ENCODE data around the gene PAQR9. TPM values are rescaled to one million over a fixed set of nuclear protein-coding genes. Genes with fewer than 3 reads are reported as not detected.

PAQR9 gene
- polyA plus RNA-seq, 10 donors: 0.05 to 0.32 TPM; not detected in 8

- no peak for DNase-seq
Measured at GRCh38 chr3:142952272-142953193, 10.9 kb downstream of the PAQR9 start.

DNA sequence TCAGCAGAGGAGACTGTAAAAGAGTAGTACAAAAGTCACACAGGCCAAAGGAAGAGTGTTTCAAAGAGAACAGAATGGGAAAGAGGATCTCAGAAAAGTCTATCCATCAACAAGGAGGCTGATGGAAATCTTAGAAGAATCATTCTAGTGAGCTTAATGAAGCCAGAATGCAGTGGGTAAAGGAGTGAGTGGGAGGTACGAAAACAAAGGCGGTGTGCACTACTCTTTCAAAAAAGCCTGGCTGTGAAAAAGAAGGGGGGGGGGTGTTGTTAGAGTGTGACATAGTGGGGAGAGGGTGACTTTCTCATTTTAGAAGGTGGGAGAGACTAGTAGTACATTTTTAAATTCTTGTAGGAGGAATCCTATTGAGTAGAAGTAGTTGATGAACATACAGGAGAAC is 11.7 kb downstream of the PAQR9 start:
- DNase-seq: no peak

GRCh38 chr3:142950972-142951371 is 12.5 kb downstream of the PAQR9 start:
- no peak for DNase-seq

DNA sequence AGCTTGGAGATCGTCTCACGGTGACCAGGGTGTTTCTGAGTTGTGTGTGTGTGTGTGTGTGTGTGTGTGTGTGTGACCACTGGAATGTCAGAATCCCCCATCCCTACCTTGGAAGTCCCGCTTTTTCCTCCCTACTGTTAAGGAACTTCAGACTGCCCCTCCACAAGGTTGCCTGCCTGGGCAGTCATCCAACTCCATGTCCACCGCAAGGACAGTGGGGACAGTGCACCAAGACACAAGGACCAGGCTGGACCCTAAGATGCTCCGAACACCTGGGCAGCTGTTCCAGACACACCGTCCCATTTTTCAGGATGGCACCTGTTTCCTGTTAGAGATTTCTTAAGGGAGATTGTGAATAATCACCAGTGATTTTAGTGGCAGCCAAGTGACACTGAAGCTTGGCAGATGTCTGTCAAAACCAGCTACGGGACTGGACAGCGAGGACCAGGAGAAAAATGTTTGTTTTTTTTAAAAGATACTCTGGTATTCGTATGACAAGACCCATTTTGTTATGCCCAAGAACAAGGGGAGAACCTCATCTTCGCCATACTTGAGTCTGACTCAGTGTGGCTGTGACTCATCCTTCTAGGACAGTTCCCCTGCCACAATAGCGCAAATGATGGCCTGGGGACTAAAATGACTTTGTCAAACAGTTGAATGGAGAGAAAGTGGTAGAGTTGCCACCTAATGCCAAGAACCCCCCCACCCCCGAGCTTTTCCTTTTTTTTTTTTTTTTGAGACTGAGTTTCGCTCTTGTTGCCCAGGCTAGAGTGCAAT is 15.5 kb downstream of the PAQR9 start:
- no peak for DNase-seq

- DNase-seq: no peak
Measured at GRCh38 chr3:142947352-142947751, 16.1 kb downstream of the PAQR9 start.

DNA sequence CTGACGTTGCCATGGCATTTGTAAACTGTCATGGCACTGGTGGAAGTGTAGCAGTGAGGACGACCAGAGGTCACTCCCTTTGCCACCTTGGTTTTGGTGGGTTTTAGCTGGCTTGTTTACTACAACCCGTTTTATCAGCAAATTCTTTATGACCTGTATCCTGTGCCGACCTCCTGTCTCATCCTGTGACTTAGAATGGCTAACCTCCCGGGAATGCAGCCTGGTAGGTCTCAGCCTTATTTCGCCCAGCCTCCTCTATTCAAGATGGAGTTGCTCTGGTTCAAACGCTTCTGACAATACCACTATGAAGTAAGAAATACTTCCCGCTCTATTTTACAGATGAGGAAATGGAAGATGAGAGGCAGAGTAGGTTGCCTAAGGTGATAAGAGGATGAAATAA is 16.6 kb downstream of the PAQR9 start:
- no peak for DNase-seq

GRCh38 chr3:142945023-142945422 is 18.5 kb downstream of the PAQR9 start:
- no peak for DNase-seq

GRCh38 chr3:142944342-142944741 is 19.1 kb downstream of the PAQR9 start:
- DNase-seq: no peak

- DNase-seq: no peak
Measured at GRCh38 chr3:142943870-142944269, 19.6 kb downstream of the PAQR9 start.

DNA sequence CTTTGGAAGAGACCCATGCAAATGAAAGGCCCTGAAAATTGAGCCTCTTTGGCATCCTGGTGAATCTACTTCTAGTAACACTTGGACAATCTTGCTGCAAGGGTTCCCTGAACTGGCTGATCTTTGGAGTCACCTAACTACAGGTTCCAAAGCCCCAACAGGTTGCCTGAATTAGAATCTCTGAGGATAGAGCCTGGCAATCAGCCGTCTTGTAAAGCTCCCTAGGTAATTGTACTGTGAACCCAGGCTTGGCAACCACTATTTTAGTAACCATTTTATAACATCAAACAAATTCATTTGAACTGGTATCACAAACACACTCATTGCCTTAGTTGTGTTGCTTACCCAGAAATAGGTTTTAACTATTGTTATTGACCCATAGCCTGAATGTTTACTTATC is 20.1 kb downstream of the PAQR9 start:
- no peak for DNase-seq

DNA sequence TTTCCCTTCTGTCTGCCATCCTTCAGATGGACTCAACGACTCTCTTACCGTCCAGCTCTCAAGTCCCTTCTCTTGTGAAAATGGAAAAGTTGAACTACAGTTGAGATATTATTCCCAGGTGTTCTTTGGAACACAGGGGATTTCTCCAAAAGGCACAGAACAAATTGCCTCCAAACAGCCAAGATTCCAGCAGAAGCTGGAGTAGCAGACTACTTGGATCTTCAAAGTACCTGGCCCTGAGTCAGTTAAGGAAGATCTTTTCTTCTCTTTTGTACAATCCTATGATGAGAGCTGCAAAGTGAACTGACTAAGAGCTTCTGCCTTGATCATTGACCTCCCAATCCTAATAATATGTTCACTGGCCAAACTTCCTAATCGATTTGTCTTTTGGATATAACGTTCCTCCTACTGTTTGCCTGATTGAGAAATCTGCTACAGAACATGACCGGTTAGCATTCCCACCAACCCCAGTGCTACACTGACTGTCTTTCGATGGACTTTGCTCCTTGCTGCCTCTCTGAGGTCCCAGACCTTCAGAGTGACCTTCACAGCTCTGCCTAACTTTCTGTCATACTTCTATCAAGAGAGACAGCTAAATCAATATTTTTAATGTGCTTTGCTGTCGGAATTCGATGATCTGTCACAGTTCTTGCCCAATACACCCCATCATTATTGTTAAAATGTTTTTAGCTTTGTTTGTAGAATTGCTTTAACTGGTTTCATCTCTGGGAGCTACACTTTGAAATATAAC is 21.9 kb downstream of the PAQR9 start:
- no peak for DNase-seq

GRCh38 chr3:142940472-142940871 is 23.0 kb downstream of the PAQR9 start:
- DNase-seq: no peak

DNA sequence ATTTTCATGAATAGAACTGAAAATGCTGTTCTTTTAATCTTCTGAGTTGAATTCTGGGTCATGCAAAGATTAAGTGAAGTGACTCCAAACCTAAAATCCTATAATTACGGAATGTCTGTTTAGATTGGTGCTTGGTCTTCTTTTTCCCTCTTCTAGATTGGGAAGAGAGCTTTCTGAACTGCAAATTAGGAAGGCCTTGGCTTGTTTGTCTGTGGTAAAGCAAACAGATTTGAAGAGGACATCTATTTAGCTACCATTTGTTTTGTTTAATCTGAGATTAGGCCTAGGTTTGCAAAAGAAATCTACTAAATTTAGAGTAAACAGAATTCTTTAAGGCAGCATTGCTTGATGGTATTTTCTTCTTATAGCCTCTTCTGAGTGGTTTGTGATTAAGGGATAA is 23.5 kb downstream of the PAQR9 start:
- DNase-seq: no peak

DNA sequence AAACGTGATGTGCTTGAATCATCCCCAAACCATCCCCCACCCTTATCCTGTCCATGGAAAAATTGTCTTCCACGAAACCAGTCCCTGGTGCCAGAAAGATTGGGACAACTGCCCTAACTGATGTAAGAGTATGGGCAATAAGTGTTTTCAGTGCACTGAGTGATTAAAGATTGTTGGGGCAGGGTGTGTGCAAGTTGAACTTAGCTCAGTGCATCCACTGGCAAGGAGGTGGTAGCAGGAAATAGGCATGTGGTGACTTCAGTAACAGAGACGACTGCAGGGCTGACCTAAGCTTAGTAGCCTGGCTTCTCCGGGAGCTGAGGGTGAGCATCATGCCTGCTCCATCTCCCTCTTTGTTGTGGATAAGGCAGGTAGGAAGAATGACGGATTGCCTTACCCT is 27.5 kb downstream of the PAQR9 start:
- no peak for DNase-seq

DNA sequence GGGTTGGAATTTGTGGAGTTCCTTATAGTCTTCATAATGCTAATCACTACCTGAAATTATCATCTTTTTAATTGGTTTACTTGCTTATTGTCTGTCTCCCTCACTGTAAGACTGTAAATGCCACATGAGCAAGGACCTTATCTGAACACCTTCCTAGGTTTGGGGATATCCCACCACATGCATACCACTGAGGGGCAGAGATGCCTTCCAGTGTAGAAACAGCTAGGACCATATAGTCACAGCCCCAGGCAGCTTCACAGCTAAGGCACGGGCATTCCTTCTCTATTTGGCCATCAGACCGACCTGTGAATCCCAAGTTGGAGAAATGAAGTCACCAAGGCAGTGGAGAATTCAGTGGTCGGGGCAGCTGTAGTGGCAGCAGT is 28.6 kb downstream of the PAQR9 start:
- no peak for DNase-seq

- no peak for DNase-seq
Measured at GRCh38 chr3:142934128-142934886, 29.2 kb downstream of the PAQR9 start.

- DNase-seq: no peak
Measured at GRCh38 chr3:142931222-142931621, 32.3 kb downstream of the PAQR9 start.

DNA sequence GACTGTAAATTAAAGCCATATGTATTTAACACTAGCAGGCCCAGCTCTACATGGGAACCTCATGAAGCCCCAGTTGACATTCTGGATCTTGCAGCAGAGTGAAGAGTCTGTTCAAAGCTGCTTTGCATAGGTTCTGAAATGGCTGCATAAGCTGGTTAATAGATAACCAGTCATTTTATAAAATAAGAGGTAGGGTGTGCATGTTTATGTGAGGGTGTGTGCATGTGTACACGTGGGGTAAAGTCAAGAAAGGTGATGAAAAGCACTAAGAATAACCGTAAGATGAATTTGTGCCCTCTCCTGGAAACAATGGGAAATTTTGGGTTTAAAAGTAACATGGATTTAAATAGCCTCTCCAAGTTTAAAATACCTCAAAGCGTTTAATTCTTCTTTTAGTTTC is 33.0 kb downstream of the PAQR9 start:
- no peak for DNase-seq

DNA sequence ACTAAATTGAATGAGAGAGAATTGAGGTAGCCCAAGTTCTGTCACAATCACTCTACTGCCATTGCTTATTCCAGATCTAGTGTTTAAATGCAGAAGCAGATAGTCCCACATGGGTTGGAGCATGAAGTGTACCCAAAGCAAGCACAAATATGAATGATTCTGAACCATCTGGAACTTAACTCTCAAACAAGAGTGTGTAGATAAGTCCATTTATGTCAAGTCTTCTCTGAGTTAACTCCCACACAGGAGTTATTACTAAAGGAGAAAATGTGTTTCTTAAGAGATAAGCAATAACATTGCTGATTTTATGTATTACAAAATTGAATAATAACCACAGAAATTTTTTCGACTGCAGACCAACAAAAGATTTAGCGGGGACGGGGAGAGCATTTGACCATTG is 33.6 kb downstream of the PAQR9 start:
- no peak for DNase-seq

GRCh38 chr3:142929109-142929508 is 34.4 kb downstream of the PAQR9 start:
- no peak for DNase-seq

- no peak for DNase-seq
Measured at GRCh38 chr3:142926368-142926944, 37.0 kb downstream of the PAQR9 start.
